Measurements from ENCODE around the gene NANOS3. TPM values are rescaled to one million over a fixed set of nuclear protein-coding genes. Genes with fewer than 3 reads are reported as not detected.

Gene NANOS3
- total and polyA plus RNA-seq, 9 of the 15 experiments (the other 6 are each of a cell fraction or from before 2014, with no cell fraction given), result not detected

DNA sequence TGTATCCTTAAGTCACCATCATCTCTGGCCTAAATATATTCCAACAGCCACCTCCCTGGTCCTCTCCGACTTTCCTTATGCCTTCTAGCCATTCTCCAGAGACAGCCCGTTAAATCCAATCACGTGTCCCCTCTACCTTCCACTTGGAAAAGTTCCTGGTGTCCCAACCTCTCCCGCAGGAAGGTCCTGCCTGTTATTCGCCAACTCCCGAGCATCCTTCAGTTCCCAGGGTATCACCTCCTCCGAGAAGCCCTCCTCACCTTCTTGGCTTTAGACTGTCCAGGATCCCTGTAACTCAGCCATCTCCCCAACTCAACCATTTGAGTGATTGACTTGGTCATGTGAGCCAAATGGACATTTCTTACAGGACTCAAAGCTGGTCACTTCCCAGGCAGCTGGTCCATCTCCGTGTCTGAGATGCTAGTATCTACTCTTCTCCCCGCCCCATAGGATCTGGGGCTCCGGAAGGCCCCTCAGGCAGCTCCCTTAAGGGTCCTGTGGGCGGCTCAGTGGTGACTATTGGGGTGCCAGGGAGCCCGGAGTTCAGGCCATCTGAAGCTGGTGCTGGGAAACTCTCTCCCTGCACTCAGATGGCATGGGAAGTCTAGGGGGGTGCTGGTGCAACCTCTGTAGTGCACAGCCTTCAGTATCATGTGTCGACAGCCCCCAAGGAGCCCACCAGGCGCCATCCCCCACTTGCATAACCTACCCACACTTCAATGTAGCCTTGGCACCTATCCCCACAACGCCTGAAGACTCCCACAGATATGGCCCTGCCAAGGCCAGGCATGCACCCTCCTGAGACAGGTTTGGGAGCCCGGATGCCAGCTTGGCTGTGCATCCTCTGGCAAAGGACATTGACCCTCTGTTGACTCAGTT lies 27.9 kb upstream of the NANOS3 start:
- Histone ChIP-seq H3K27me3 (ENCODE audit: control insufficient read depth in 2 of 2, insufficient read depth in 2 of 2, low read length in 2 of 2) (no peaks in the 10 kb centered on the region), H3K4me1 (replicated peaks in 1 of 2; ENCODE audit: control insufficient read depth in 2 of 2, insufficient read depth in 2 of 2, low read length in 2 of 2) (peaks cover 41 to 68% of the 10 kb centered on the region in 2 experiments), H3K27ac (ENCODE audit: extremely low read depth, low read depth, low read length) (peak overlapping the region; percentile 21; the same call in 1 of the 3 replicates), H3K4me2 (ENCODE audit: insufficient read depth, low read length) (no peak overlapping the region), H3K9me1 (ENCODE audit: control insufficient read depth, insufficient read depth, low read length) (no peaks in the 10 kb centered on the region), H3K9me3 (replicated peaks; ENCODE audit: control insufficient read depth, insufficient read depth, low read depth, low read length) (no peaks in the 10 kb centered on the region), H3K36me3 (ENCODE audit: control insufficient read depth, insufficient read depth, low read length) (no peaks in the 10 kb centered on the region), H3K9ac (ENCODE audit: insufficient read depth in 1 of 2, low read depth in 2 of 2, low read length in 2 of 2) (peak overlapping the region in 1 of 2 experiments; percentile 46; a peak in 2 of 4 replicates), H3K4me3 (no peak overlapping the region), H3K79me2 (ENCODE audit: control insufficient read depth, insufficient read depth, low read length) (no peaks in the 10 kb centered on the region), H2AFZ (ENCODE audit: low read depth, low read length) (0 out of 2 replicates have a peak overlapping the region, but pooled peaks have one; percentile 17), H4K20me1 (replicated peaks; ENCODE audit: control insufficient read depth, insufficient read depth, low read length) (no peaks in the 10 kb centered on the region)
- intact Hi-C loops (cut with micrococcal nuclease), result no loop called here
- no TSS peak for BruUV-seq (replicated peaks)
- ATAC-seq, result no peak
- WGBS (ENCODE audit: insufficient coverage, low coverage, missing lambda C conversion rate), result 79% methylated on average over 16 of the region's 16 CpGs
- peak in 1 of 4 experiments; percentile 36 for DNase-seq (ENCODE audit: extremely low read depth in 1 of 4, low spot score in 3 of 4)
- ChIA-PET POLR2A (interaction anchor here (0.7 to 1.1 kb wide), 2 partner anchors 8 to 604 kb away, joined by 3 read pairs; no protein-coding TSS in a partner anchor), CTCF (ENCODE audit: low intra/inter-chr PET ratio) (interaction anchor here (1.2 kb wide), 1 partner anchor 64 kb away, joined by 3 read pairs; no protein-coding TSS in a partner anchor)
- FAIRE-seq, result peak; percentile 40
- in situ Hi-C loops (cut with MboI), result loop anchor here (10.0 kb wide), 1 partner anchor 574 kb away; no protein-coding TSS in a partner anchor
- TF ChIP-seq, protein P1, sequence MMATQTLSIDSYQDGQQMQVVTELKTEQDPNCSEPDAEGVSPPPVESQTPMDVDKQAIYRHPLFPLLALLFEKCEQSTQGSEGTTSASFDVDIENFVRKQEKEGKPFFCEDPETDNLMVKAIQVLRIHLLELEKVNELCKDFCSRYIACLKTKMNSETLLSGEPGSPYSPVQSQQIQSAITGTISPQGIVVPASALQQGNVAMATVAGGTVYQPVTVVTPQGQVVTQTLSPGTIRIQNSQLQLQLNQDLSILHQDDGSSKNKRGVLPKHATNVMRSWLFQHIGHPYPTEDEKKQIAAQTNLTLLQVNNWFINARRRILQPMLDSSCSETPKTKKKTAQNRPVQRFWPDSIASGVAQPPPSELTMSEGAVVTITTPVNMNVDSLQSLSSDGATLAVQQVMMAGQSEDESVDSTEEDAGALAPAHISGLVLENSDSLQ (IDR thresholded peaks at IDR 0.05), result peak; percentile 40
- TF ChIP-seq ZNF282 (CRISPR knock-in tag; IDR thresholded peaks at IDR 0.05), result no peak
- TF ChIP-seq ZFP36 (IDR thresholded peaks at IDR 0.05; ENCODE audit: low read depth, low read length, partially characterized antibody), result peak; percentile 94
- no peak for TF ChIP-seq ZNF431 (CRISPR knock-in tag; IDR thresholded peaks at IDR 0.05)
- TF ChIP-seq, protein P2, sequence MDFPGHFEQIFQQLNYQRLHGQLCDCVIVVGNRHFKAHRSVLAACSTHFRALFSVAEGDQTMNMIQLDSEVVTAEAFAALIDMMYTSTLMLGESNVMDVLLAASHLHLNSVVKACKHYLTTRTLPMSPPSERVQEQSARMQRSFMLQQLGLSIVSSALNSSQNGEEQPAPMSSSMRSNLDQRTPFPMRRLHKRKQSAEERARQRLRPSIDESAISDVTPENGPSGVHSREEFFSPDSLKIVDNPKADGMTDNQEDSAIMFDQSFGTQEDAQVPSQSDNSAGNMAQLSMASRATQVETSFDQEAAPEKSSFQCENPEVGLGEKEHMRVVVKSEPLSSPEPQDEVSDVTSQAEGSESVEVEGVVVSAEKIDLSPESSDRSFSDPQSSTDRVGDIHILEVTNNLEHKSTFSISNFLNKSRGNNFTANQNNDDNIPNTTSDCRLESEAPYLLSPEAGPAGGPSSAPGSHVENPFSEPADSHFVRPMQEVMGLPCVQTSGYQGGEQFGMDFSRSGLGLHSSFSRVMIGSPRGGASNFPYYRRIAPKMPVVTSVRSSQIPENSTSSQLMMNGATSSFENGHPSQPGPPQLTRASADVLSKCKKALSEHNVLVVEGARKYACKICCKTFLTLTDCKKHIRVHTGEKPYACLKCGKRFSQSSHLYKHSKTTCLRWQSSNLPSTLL (IDR thresholded peaks at IDR 0.05), result no peak
- TF ChIP-seq SIN3A (IDR thresholded peaks at IDR 0.05; ENCODE audit: borderline replicate concordance in 2 of 2, control insufficient read depth in 1 of 2, low read depth in 2 of 2, low read length in 2 of 2), result no peak
- no peak for TF ChIP-seq EGR1 (conservative IDR thresholded peaks at IDR 0.05)
- no peak for TF ChIP-seq EZH2 (IDR thresholded peaks at IDR 0.05; ENCODE audit: borderline replicate concordance, low read depth, low read length)
- no peak for TF ChIP-seq ZNF830 (CRISPR knock-in tag; IDR thresholded peaks at IDR 0.05)
- no peak for TF ChIP-seq SRSF3 (IDR thresholded peaks at IDR 0.05; ENCODE audit: insufficient read depth, low read length)
- TF ChIP-seq, protein P3, sequence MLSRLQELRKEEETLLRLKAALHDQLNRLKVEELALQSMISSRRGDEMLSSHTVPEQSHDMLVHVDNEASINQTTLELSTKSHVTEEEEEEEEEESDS (CRISPR knock-in tag; IDR thresholded peaks at IDR 0.05), result no peak
- no peak for TF ChIP-seq KDM5B (IDR thresholded peaks at IDR 0.05; ENCODE audit: insufficient replicate concordance, low read depth, low read length)
- peak; percentile 61; the same call in 1 of the 2 replicates for TF ChIP-seq HDGF (IDR thresholded peaks at IDR 0.05)
- TF ChIP-seq MEIS2 (IDR thresholded peaks at IDR 0.05; ENCODE audit: partially characterized antibody), result peak; percentile 8
- TF ChIP-seq ZKSCAN8 (CRISPR knock-in tag; IDR thresholded peaks at IDR 0.05), result no peak
- no peak for TF ChIP-seq MYNN (IDR thresholded peaks at IDR 0.05)
- no peak for TF ChIP-seq MYNN (CRISPR knock-in tag; IDR thresholded peaks at IDR 0.05)
- peak; percentile 22; the same call in 1 of the 2 replicates for TF ChIP-seq SMARCA5 (IDR thresholded peaks at IDR 0.05)
- TF ChIP-seq, protein P4, sequence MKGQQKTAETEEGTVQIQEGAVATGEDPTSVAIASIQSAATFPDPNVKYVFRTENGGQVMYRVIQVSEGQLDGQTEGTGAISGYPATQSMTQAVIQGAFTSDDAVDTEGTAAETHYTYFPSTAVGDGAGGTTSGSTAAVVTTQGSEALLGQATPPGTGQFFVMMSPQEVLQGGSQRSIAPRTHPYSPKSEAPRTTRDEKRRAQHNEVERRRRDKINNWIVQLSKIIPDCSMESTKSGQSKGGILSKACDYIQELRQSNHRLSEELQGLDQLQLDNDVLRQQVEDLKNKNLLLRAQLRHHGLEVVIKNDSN (CRISPR knock-in tag; IDR thresholded peaks at IDR 0.05), result peak; percentile 37; the same call in 1 of the 2 replicates
